CD4-positive, alpha-beta T cell treated with Interleukin-12 subunit alpha and Interleukin-12 subunit beta, for 1 hour (primary cell): ENCODE measurements around the gene NOP14.
"Not testable (repeated sequence)": the region's sequence is repeated elsewhere in the genome, so short reads cannot be mapped to it uniquely, and the experiment has no call there.

Experiments used
- DNase-seq: peaks from one replicate; pipeline ENCODE4 v3.0.0-alpha.2; 2020

The NOP14 gene

GRCh38 chr4:2963175-2963965, at the start of gene NOP14, which contains the start of gene GRK4:
Gene NOP14 (minus strand): TSS chr4:2963406. CDS start chr4:2963319, 87 bp downstream.
Gene GRK4 (plus strand): TSS chr4:2963571. CDS start chr4:2964071, 500 bp downstream.
- peak; percentile 98 for DNase-seq

- no peak for DNase-seq
Observed at GRCh38 chr4:3011456-3012220, 48.4 kb upstream of the NOP14 start.

GRCh38 chr4:3010998-3011397, 47.8 kb upstream of the NOP14 start:
- DNase-seq = no peak

GRCh38 chr4:3010577-3010976, 47.4 kb upstream of the NOP14 start:
- no peak for DNase-seq

GRCh38 chr4:3009422-3009821, 46.2 kb upstream of the NOP14 start:
- peak; percentile 26 for DNase-seq

GRCh38 chr4:3007724-3008123, 44.5 kb upstream of the NOP14 start:
- DNase-seq = no peak

- DNase-seq = no peak
Observed at GRCh38 chr4:2996415-2996814, 33.2 kb upstream of the NOP14 start.

GRCh38 chr4:2995546-2996265, 32.5 kb upstream of the NOP14 start:
- DNase-seq = no peak

- no peak for DNase-seq
Observed at GRCh38 chr4:2994917-2995316, 31.7 kb upstream of the NOP14 start.

GRCh38 chr4:2991243-2991642, 28.0 kb upstream of the NOP14 start:
- DNase-seq = no peak

GRCh38 chr4:2983715-2984114, 20.5 kb upstream of the NOP14 start:
- DNase-seq = not testable (repeated sequence)

GRCh38 chr4:2982012-2982411, 18.8 kb upstream of the NOP14 start:
- no peak for DNase-seq

- no peak for DNase-seq
Observed at GRCh38 chr4:2981256-2981819, 18.1 kb upstream of the NOP14 start.

GRCh38 chr4:2977211-2978088, 14.2 kb upstream of the NOP14 start:
- DNase-seq = no peak

GRCh38 chr4:2971275-2971674, 8.1 kb upstream of the NOP14 start:
- no peak for DNase-seq

GRCh38 chr4:2968381-2968780, 5.2 kb upstream of the NOP14 start:
- no peak for DNase-seq

- no peak for DNase-seq
Observed at GRCh38 chr4:2965262-2965661, 2.1 kb upstream of the NOP14 start.

- DNase-seq = no peak
Observed at GRCh38 chr4:2964706-2965258, 1.6 kb upstream of the NOP14 start.

GRCh38 chr4:2963966-2964471, 813 bp upstream of the NOP14 start:
- no peak for DNase-seq

GRCh38 chr4:2962614-2963174, 512 bp downstream of the NOP14 start:
- no peak for DNase-seq

GRCh38 chr4:2961811-2962441, 1.3 kb downstream of the NOP14 start:
- DNase-seq = peak; percentile 46
